Glutamatergic neuron (in vitro differentiated cells): Measurements from ENCODE around the gene PPP1R14D. TPM values are rescaled to one million over a fixed set of nuclear protein-coding genes. Genes with fewer than 3 reads are reported as not detected.

ENCODE experiments used
- DNase-seq: peaks from one replicate; pipeline ENCODE4 v3.0.0; 2022
- H3K27ac Mint-ChIP-seq: one replicate; pipeline ENCODE4 v1.8.0; 2020; ENCODE audit warnings: mild to moderate bottlenecking, mixed read lengths, inconsistent platforms; ENCODE audit not compliant: unreplicated experiment
- H3K27me3 Mint-ChIP-seq: one replicate; pipeline ENCODE4 v1.8.0; 2020; ENCODE audit warnings: mild to moderate bottlenecking, moderate library complexity, mixed read lengths, inconsistent platforms; ENCODE audit not compliant: unreplicated experiment
- H3K36me3 Mint-ChIP-seq: one replicate; pipeline ENCODE4 v1.8.0; 2020; ENCODE audit warnings: mild to moderate bottlenecking, mixed read lengths, inconsistent platforms; ENCODE audit not compliant: unreplicated experiment
- H3K4me1 Mint-ChIP-seq: one replicate; pipeline ENCODE4 v1.8.0; 2020; ENCODE audit warnings: mild to moderate bottlenecking, low read depth, mixed read lengths, inconsistent platforms; ENCODE audit not compliant: unreplicated experiment
- H3K4me3 Mint-ChIP-seq: one replicate; pipeline ENCODE4 v1.8.0; 2020; ENCODE audit warnings: mild to moderate bottlenecking, mixed read lengths, inconsistent platforms; ENCODE audit not compliant: unreplicated experiment
- H3K9me3 Mint-ChIP-seq: one replicate; pipeline ENCODE4 v1.8.0; 2020; ENCODE audit warnings: mild to moderate bottlenecking, moderate library complexity, mixed read lengths, inconsistent platforms; ENCODE audit not compliant: unreplicated experiment
- CTCF ChIP-seq: fragments of 200-600 bp; sonication (generic); IDR thresholded peaks from one replicate; pipeline ENCODE4 v1.5.0; 2021; ENCODE audit not compliant: partially characterized antibody, unreplicated experiment
- total RNA-seq: library from RNA; stranded (reverse); fragmentation: NEBNext Ultra II Directional; extraction: Animal tissue kit (Norgen Biotek cat#: 25700); gene quantifications from one replicate; pipeline ENCODE4 v1.2.1, GENCODE V29; 2021; ENCODE audit not compliant: unreplicated experiment

PPP1R14D gene
- total RNA-seq, 1 donor from 2014 or later: not detected

- peaks cover 2% of the 10 kb centered on the region for H3K9me3 Mint-ChIP-seq
- peak; percentile 61 for TF ChIP-seq CTCF
- H3K4me1 Mint-ChIP-seq: peaks cover 3% of the 10 kb centered on the region
- H3K27ac Mint-ChIP-seq: no peak overlapping the region
- H3K36me3 Mint-ChIP-seq: no peaks in the 10 kb centered on the region
- no peak overlapping the region for H3K4me3 Mint-ChIP-seq
- no peaks in the 10 kb centered on the region for H3K27me3 Mint-ChIP-seq
- DNase-seq: peak; percentile 81
Observed at GRCh38 chr15:40782609-40783227, 45.8 kb downstream of the PPP1R14D start.

GRCh38 chr15:40776537-40777141 lies 51.9 kb downstream of the PPP1R14D start:
- no peak for TF ChIP-seq CTCF
- no peaks in the 10 kb centered on the region for H3K9me3 Mint-ChIP-seq
- H3K27me3 Mint-ChIP-seq: peaks cover under 1% of the 10 kb centered on the region
- no peak overlapping the region for H3K27ac Mint-ChIP-seq
- H3K4me3 Mint-ChIP-seq: no peak overlapping the region
- peaks cover 6% of the 10 kb centered on the region for H3K4me1 Mint-ChIP-seq
- no peaks in the 10 kb centered on the region for H3K36me3 Mint-ChIP-seq
- DNase-seq: no peak

GRCh38 chr15:40775740-40776536 lies 52.6 kb downstream of the PPP1R14D start:
- DNase-seq: no peak

GRCh38 chr15:40775007-40775406 lies 53.5 kb downstream of the PPP1R14D start:
- H3K4me3 Mint-ChIP-seq: no peak overlapping the region
- no peak for TF ChIP-seq CTCF
- H3K27me3 Mint-ChIP-seq: peaks cover 7% of the 10 kb centered on the region
- peaks cover 15% of the 10 kb centered on the region for H3K4me1 Mint-ChIP-seq
- no peak for DNase-seq
- H3K9me3 Mint-ChIP-seq: peaks cover 4% of the 10 kb centered on the region
- H3K36me3 Mint-ChIP-seq: no peaks in the 10 kb centered on the region
- H3K27ac Mint-ChIP-seq: no peak overlapping the region

More at GRCh38 chr15:40775740-40776536, 52.6 kb downstream of the PPP1R14D start:
- H3K27me3 Mint-ChIP-seq: peaks cover 1% of the 10 kb centered on the region
- no peaks in the 10 kb centered on the region for H3K36me3 Mint-ChIP-seq
- no peak for TF ChIP-seq CTCF
- H3K27ac Mint-ChIP-seq: no peak overlapping the region
- H3K9me3 Mint-ChIP-seq: no peaks in the 10 kb centered on the region
- peaks cover 12% of the 10 kb centered on the region for H3K4me1 Mint-ChIP-seq
- H3K4me3 Mint-ChIP-seq: no peak overlapping the region

GRCh38 chr15:40773902-40774301 lies 54.6 kb downstream of the PPP1R14D start:
- no peak overlapping the region for H3K27ac Mint-ChIP-seq
- peaks cover 4% of the 10 kb centered on the region for H3K9me3 Mint-ChIP-seq
- H3K4me1 Mint-ChIP-seq: peaks cover 23% of the 10 kb centered on the region
- no peak for TF ChIP-seq CTCF
- DNase-seq: no peak
- H3K27me3 Mint-ChIP-seq: peaks cover 7% of the 10 kb centered on the region
- H3K4me3 Mint-ChIP-seq: no peak overlapping the region
- H3K36me3 Mint-ChIP-seq: no peaks in the 10 kb centered on the region
